K562 (cell line): Measurements from ENCODE around the gene SLC22A15. TPM values are rescaled to one million over a fixed set of nuclear protein-coding genes. Genes with fewer than 3 reads are reported as not detected.
A peak's percentile ranks its signal among the peaks of the same experiment; 100 is the strongest.

Source experiments
- ATAC-seq: fragments of 200-7000 bp; cut with Tn5 transposase; 3 replicates; pipeline ENCODE4 v1.9.1; 2020; ENCODE audit warnings: moderate library complexity
- BruUV-seq: library from RNA; stranded (reverse); fragments of 400-500 nt; replicated peaks from 2 replicates; lab custom pipeline; 2021; lab: Mats Ljungman, UMichigan
- CTCF ChIA-PET: fragments of 300-600 bp; formaldehyde crosslinking; extraction: SDS; loops from one replicate; lab custom pipeline; 2021; ENCODE audit warnings: low intra/inter-chr PET ratio; lab: Yijun Ruan, JAX
- POLR2A ChIA-PET: fragments of 300-600, 350-650 bp; sonication (Branson Sonifier 250); formaldehyde crosslinking; extraction: SDS; loops from one replicate; lab custom pipeline; 2021; ENCODE audit warnings: antibody characterized with exemption, inconsistent platforms; lab: Yijun Ruan, JAX
- DNase-seq, 4 experiments: peaks; one replicate each; pipeline versions ENCODE4 v3.0.0 to v3.0.0-alpha.2; 2011 to 2018; ENCODE audit warnings: low spot score in 3 of 4, mixed read lengths in 3 of 4; ENCODE audit errors: extremely low read depth in 1 of 4
- FAIRE-seq: peaks from 2 replicates; lab custom pipeline; 2011; peaks lifted over from hg19 to GRCh38; lab: Jason Lieb, UNC
- H2AFZ ChIP-seq: 2 replicates; pipeline ENCODE4 v1.6.0; 2011; ENCODE audit warnings: low read depth, low read length, control low read depth, inconsistent platforms
- H3K27ac ChIP-seq: fragments of 200-600 bp; 3 replicates; pipeline ENCODE4 v1.8.0; 2011; ENCODE audit warnings: low read depth, mild to moderate bottlenecking, control low read depth, inconsistent platforms, low read length, moderate library complexity, mixed read lengths; ENCODE audit errors: extremely low read depth
- H3K27me3 ChIP-seq, 2 experiments: fragments of 300-600 bp in 1 of 2; 2 replicates in 1 of 2; 3 replicates in 1 of 2; pipeline versions ENCODE4 v1.6.0 to v1.8.0; 2011; ENCODE audit warnings: inconsistent platforms in 2 of 2, low read length in 2 of 2, mild to moderate bottlenecking in 1 of 2, mixed read lengths in 1 of 2, moderate library complexity in 1 of 2; ENCODE audit not compliant: control insufficient read depth in 2 of 2, insufficient read depth in 2 of 2
- H3K36me3 ChIP-seq: fragments of 300-600 bp; 3 replicates; pipeline ENCODE4 v1.8.0; 2011; ENCODE audit warnings: mild to moderate bottlenecking, low read length, inconsistent platforms; ENCODE audit not compliant: control insufficient read depth, insufficient read depth
- H3K4me1 ChIP-seq, 2 experiments: fragments of 200-600 bp in 1 of 2; replicated peaks in 1 of 2; 2 replicates in 1 of 2; 3 replicates in 1 of 2; pipeline versions ENCODE4 v1.5.1 to v1.8.0; 2011; ENCODE audit warnings: inconsistent platforms in 2 of 2, low read length in 2 of 2, mild to moderate bottlenecking in 1 of 2, mixed read lengths in 1 of 2, moderate library complexity in 1 of 2; ENCODE audit not compliant: control insufficient read depth in 2 of 2, insufficient read depth in 2 of 2
- H3K4me2 ChIP-seq: 2 replicates; pipeline ENCODE4 v1.6.1; 2011; ENCODE audit warnings: low read length, control low read depth, inconsistent platforms, mixed read lengths; ENCODE audit not compliant: insufficient read depth
- H3K4me3 ChIP-seq: fragments of 200-600 bp; sonication (generic), shearing (Covaris generic); 2 replicates; pipeline ENCODE4 v1.5.1; 2016; ENCODE audit warnings: control low read depth, inconsistent platforms
- H3K79me2 ChIP-seq: fragments of 200-600 bp; 3 replicates; pipeline ENCODE4 v1.8.0; 2011; ENCODE audit warnings: low read length, inconsistent platforms; ENCODE audit not compliant: control insufficient read depth, insufficient read depth
- H3K9ac ChIP-seq, 2 experiments: 2 replicates each; pipeline versions ENCODE4 v1.6.0 to v1.6.1; 2011; ENCODE audit warnings: low read depth in 2 of 2, low read length in 2 of 2, control low read depth in 1 of 2, inconsistent platforms in 1 of 2, mild to moderate bottlenecking in 1 of 2, mixed read lengths in 1 of 2; ENCODE audit not compliant: insufficient read depth in 1 of 2
- H3K9me1 ChIP-seq: one replicate; pipeline ENCODE4 v1.6.0; 2011; ENCODE audit warnings: inconsistent platforms, mild to moderate bottlenecking, low read length, moderate library complexity; ENCODE audit not compliant: control insufficient read depth, insufficient read depth
- H3K9me3 ChIP-seq: replicated peaks from 2 replicates; pipeline ENCODE4 v1.5.1; 2011; ENCODE audit warnings: low read depth, low read length, inconsistent platforms; ENCODE audit not compliant: control insufficient read depth, insufficient read depth
- H4K20me1 ChIP-seq: replicated peaks from 2 replicates; pipeline ENCODE4 v1.6.1; 2011; ENCODE audit warnings: low read length, inconsistent platforms, mixed read lengths; ENCODE audit not compliant: control insufficient read depth, insufficient read depth
- ARID3B ChIP-seq: fragments of 250-450 bp; sonication (Bioruptor Pico); IDR thresholded peaks from 2 replicates; pipeline ENCODE4 v1.4.0; 2020; ENCODE audit warnings: borderline replicate concordance
- CTCF ChIP-seq, 3 experiments: IDR thresholded peaks in 2 of 3; conservative IDR thresholded peaks in 1 of 3; 2 replicates each; pipeline ENCODE4 v1.5.1; 2011 to 2012; ENCODE audit warnings: low read length in 3 of 3, mild to moderate bottlenecking in 3 of 3, control low read depth in 2 of 3, improper control_type of control experiment in 1 of 3, inconsistent platforms in 1 of 3, low read depth in 1 of 3, mixed read lengths in 1 of 3, moderate library complexity in 1 of 3; ENCODE audit not compliant: insufficient read depth in 2 of 3
- JUND ChIP-seq, 2 experiments: IDR thresholded peaks; 2 replicates in 1 of 2; 3 replicates in 1 of 2; pipeline ENCODE4 v1.6.1; 2011; ENCODE audit warnings: borderline replicate concordance in 2 of 2, low read depth in 2 of 2, low read length in 2 of 2, improper control_type of control experiment in 1 of 2, missing biosample characterization in 1 of 2, missing genetic modification characterization in 1 of 2, missing genetic modification reagents in 1 of 2
- MCM2 ChIP-seq: fragments of 450-650 bp; IDR thresholded peaks from 2 replicates; pipeline ENCODE4 v1.6.1; 2017; ENCODE audit warnings: low read depth, mild to moderate bottlenecking
- NFXL1 ChIP-seq: fragments of 450-650 bp; formaldehyde crosslinking; IDR thresholded peaks from 2 replicates; pipeline ENCODE4 v1.4.0; 2021; ENCODE audit warnings: mild to moderate bottlenecking
- NR1H2 ChIP-seq: sonication (generic); formaldehyde crosslinking; IDR thresholded peaks from 2 replicates; pipeline ENCODE4 v1.4.0; 2020; ENCODE audit warnings: mild to moderate bottlenecking, missing genetic modification reagents
- NR3C1 ChIP-seq: sonication (generic); formaldehyde crosslinking; IDR thresholded peaks from 2 replicates; pipeline ENCODE4 v1.8.1; 2022; ENCODE audit warnings: missing genetic modification reagents
- POLR2H ChIP-seq: IDR thresholded peaks from 2 replicates; pipeline ENCODE4 v1.6.1; 2016; ENCODE audit warnings: missing genetic modification characterization, low read depth, mild to moderate bottlenecking, control low read depth, missing compliant biosample characterization, moderate library complexity
- PTRF ChIP-seq: fragments of 450-650 bp; IDR thresholded peaks from 2 replicates; pipeline ENCODE4 v1.6.1; 2016; ENCODE audit warnings: mild to moderate bottlenecking, missing genetic modification characterization, missing compliant biosample characterization
- SMARCE1 ChIP-seq: fragments of 450-650 bp; IDR thresholded peaks from 2 replicates; pipeline ENCODE4 v1.7.1; 2016; ENCODE audit warnings: mild to moderate bottlenecking
- SREBF2 ChIP-seq: sonication (generic); formaldehyde crosslinking; IDR thresholded peaks from 2 replicates; pipeline ENCODE4 v1.4.0; 2020; ENCODE audit warnings: mild to moderate bottlenecking, missing genetic modification reagents
- WGBS: fragments of 100-300 bp; shearing (Covaris generic); methylation state at CpG from one replicate; pipeline ENCODE4 v1.1.6; 2016; ENCODE audit warnings: low coverage, mixed read lengths; ENCODE audit not compliant: insufficient coverage; ENCODE audit errors: missing lambda C conversion rate; 5-methylcytosine and 5-hydroxymethylcytosine counted together
- in situ Hi-C: fragments of 300-500 bp; cut with MboI; formaldehyde crosslinking; loops from 4 replicates; pipeline ENCODE4 v1.15.0; 2018; ENCODE audit warnings: inconsistent platforms, mixed read lengths
- intact Hi-C: fragments of 100-400 bp; cut with micrococcal nuclease; formaldehyde crosslinking; loops from 2 replicates; pipeline ENCODE4 v1.14.2; 2022
- polyA plus RNA-seq, 8 experiments: library from polyadenylated mRNA; depleted of rRNA in 4 of 8; stranded (reverse) in 5 of 8; unstranded in 3 of 8; fragments of >200 nt; fragmentation: Nextera tagmentation in 2 of 8; fragmentation: Illumina TruSeq in 1 of 8; extraction: Ambion mirVana in 2 of 8; extraction: Trizol in 1 of 8; gene quantifications; 2 replicates each; pipeline versions ENCODE4 v1.2.1 to v1.2.3, GENCODE V29; 2011 to 2014; ENCODE audit warnings: inconsistent platforms in 1 of 8, missing spikeins in 1 of 8
- total RNA-seq, 7 experiments: library from RNA; depleted of rRNA in 6 of 7; stranded (reverse); fragments of >200 nt in 6 of 7; fragmentation: Illumina TruSeq in 2 of 7; extraction: Trizol in 2 of 7; gene quantifications; 2 replicates each; pipeline versions ENCODE4 v1.2.1 to v1.2.3, GENCODE V29; 2011 to 2021; ENCODE audit warnings: low replicate concordance in 1 of 7
- TF ChIP-seq, protein P1 (sequence below), 2 experiments: fragments of 250-450 bp in 1 of 2; fragments of 450-650 bp in 1 of 2; sonication (Bioruptor Pico) in 1 of 2; IDR thresholded peaks; 2 replicates each; pipeline versions ENCODE4 v1.6.1 to v1.8.0; 2016 to 2021; ENCODE audit warnings: mild to moderate bottlenecking in 2 of 2, moderate library complexity in 2 of 2, missing compliant biosample characterization in 1 of 2, missing genetic modification characterization in 1 of 2

Gene SLC22A15
- total and polyA plus RNA-seq, 9 of the 15 experiments (the other 6 are each of a cell fraction or from before 2014, with no cell fraction given): 0.24 to 2.7 (median 1.2) TPM

- ChIA-PET POLR2A (no interaction called here), CTCF (no interaction called here)
- Histone ChIP-seq H3K36me3 (no peaks in the 10 kb centered on the region), H3K4me3 (no peak overlapping the region), H3K27me3 (peaks cover 13 to 20% of the 10 kb centered on the region in 2 experiments), H3K79me2 (no peaks in the 10 kb centered on the region), H3K9ac (no peak overlapping the region), H3K4me1 (no peaks in the 10 kb centered on the region), H2AFZ (no peak overlapping the region), H4K20me1 (no peaks in the 10 kb centered on the region), H3K9me3 (no peaks in the 10 kb centered on the region), H3K4me2 (no peak overlapping the region), H3K9me1 (no peaks in the 10 kb centered on the region), H3K27ac (no peak overlapping the region)
- FAIRE-seq: no peak
- in situ Hi-C loops (no loop called here), intact Hi-C loops (no loop called here)
- no peak for ATAC-seq
- no peak for DNase-seq
- BruUV-seq: no TSS peak
- WGBS: 0% methylated on average over 5 of the region's 5 CpGs
- TF ChIP-seq ARID3B (no peak), JUND (IDR thresholded peaks at IDR 0.05; ENCODE audit: borderline replicate concordance, low read depth, low read length) (0 out of 2 replicates have a peak, but pooled peaks have one; percentile 10), JUND (tag; IDR thresholded peaks at IDR 0.05; ENCODE audit: borderline replicate concordance, low read depth, low read length) (peak; percentile 31; the same call in 1 of the 3 replicates)
- TF ChIP-seq, all 486 proteins: peak for 1
These were observed 46.4 kb upstream of the SLC22A15 start for GRCh38 chr1:115929881-115930280.

DNA sequence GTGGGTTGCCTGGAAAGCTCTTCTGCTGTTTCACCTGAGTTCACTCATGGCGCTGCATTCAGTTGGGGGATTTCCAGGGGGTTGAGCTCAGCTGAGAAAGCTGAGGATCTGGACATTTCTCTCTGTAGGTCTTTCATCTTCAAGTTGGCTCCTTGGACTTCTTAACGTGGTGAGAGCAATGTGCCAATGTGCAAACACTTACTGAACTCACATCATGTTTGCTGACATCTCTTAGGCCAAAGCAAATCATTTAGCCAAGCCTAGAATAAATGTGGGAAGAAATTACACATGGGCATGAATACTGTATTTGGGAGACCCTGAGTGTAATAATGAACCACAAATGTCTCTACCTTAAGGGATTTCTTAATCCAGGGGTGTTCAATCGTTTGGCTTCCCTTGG, 42.7 kb upstream of the SLC22A15 start:
- DNase-seq (no peak), FAIRE-seq (no peak), ATAC-seq (no peak)
- Histone ChIP-seq H3K4me3 (no peak overlapping the region), H3K4me2 (no peak overlapping the region), H3K9me1 (no peaks in the 10 kb centered on the region), H3K4me1 (no peaks in the 10 kb centered on the region), H3K9ac (no peak overlapping the region), H3K27ac (no peak overlapping the region), H3K36me3 (no peaks in the 10 kb centered on the region), H3K79me2 (no peaks in the 10 kb centered on the region), H2AFZ (no peak overlapping the region), H3K9me3 (no peaks in the 10 kb centered on the region), H4K20me1 (no peaks in the 10 kb centered on the region), H3K27me3 (peaks cover 10 to 15% of the 10 kb centered on the region in 2 experiments; a peak in 4 of 5 replicates)
- CTCF ChIA-PET: no interaction called here
- no TSS peak for BruUV-seq
- intact Hi-C loops (no loop called here), in situ Hi-C loops (no loop called here)
- 2% methylated on average over 3 of the region's 3 CpGs for WGBS
- POLR2A ChIA-PET: no interaction called here
- no peak for TF ChIP-seq MCM2
- TF ChIP-seq NR3C1 (CRISPR knock-in tag): no peak
- no peak for TF ChIP-seq SREBF2 (CRISPR knock-in tag)
- TF ChIP-seq NR1H2: no peak
- no peak for TF ChIP-seq NFXL1 (CRISPR knock-in tag)
- no peak for TF ChIP-seq CTCF (IDR thresholded peaks at IDR 0.05 in 2 of 3, conservative IDR thresholded peaks at IDR 0.05 in 1 of 3; ENCODE audit: insufficient read depth in 2 of 3, low read depth in 1 of 3, low read length in 3 of 3)
- no peak for TF ChIP-seq POLR2H (tag)
- no peak for TF ChIP-seq SMARCE1
- TF ChIP-seq, protein P1, sequence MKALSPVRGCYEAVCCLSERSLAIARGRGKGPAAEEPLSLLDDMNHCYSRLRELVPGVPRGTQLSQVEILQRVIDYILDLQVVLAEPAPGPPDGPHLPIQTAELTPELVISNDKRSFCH (CRISPR knock-in tag; IDR thresholded peaks at IDR 0.05): no peak
- TF ChIP-seq, protein P1 (tag; IDR thresholded peaks at IDR 0.05): no peak
- no peak for TF ChIP-seq PTRF (tag)
